ENCODE results near the gene OBSCN. TPM values are rescaled to one million over a fixed set of nuclear protein-coding genes. Genes with fewer than 3 reads are reported as not detected.

Gene OBSCN
- total and polyA plus RNA-seq, 10 of the 15 experiments (the other 5 are each of a cell fraction or from before 2014, with no cell fraction given): 0.01 to 0.36 (median 0.08) TPM; not detected in 2

DNA sequence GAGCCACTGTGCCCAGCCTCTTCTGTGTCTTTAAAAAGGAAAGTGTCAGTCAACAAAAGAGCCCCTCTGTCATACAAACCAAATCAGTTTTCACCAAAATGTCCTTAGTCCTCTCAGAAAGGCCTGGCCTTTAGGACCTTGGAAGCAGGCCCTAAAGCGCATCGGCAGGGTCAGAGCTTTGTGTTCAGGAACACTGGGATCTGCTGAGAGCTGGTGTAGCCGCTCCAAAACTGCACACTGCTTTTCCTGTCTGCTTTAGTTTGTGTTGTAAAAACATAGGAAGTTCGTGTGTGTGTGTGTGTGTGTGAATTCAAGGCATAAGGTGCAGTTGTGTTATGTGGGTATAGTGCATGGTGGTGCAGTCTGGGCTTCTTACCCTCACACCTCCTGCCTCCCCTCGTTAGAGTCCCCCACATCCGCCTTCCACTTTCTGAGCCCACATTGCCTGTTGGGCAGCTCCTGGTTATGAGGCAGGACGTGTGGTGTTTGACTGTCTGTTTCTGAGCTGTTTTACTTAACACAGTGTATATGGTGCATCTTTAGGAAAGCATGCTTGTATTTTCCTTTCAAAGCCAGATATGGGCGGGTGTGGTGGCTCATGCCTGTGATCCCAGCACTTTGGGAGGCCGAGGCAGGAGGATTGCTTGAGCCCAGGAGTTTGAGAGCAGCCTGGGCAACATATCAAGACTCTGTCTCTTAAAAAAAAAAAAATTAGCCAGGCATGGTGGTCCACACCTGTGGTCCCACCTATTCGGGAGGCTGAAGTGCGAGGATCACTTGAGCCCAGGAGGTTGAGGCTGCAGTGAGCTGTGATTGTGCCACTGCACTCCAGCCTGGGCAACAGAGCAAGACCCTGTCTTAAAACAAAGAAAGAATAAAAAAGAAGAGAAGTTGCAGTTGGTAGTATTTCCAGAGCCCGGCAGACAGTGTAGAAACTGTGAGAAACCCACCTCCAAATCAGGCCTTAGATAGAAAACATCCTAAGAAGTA, 29.8 kb upstream of the OBSCN start:
- FAIRE-seq (no peak), ATAC-seq (no peak), DNase-seq (ENCODE audit: low read depth, low spot score) (no peak)
- intact Hi-C loops (cut with micrococcal nuclease; ENCODE audit: unreplicated experiment) (no loop called here), in situ Hi-C loops (cut with MboI) (no loop called here)
- RAD21 ChIA-PET (ENCODE audit: unreplicated experiment): no interaction called here
- H3K4me2 ChIP-seq (ENCODE audit: control insufficient read depth, insufficient read depth): no peak overlapping the region
- SMC1A ChIA-PET (ENCODE audit: uncharacterized antibody, unreplicated experiment): no interaction called here
- no peak overlapping the region for H3K4me3 ChIP-seq
- no peaks in the 10 kb centered on the region for H4K20me1 ChIP-seq (ENCODE audit: control insufficient read depth, insufficient read depth)
- BruUV-seq (replicated peaks): no TSS peak
- POLR2A ChIA-PET: interaction anchor here (0.6 to 1.3 kb wide), 2 partner anchors 10 to 696 kb away, joined by 3 to 4 read pairs; no protein-coding TSS in a partner anchor
- H3K9ac ChIP-seq (ENCODE audit: control insufficient read depth, insufficient read depth, low read length): no peak overlapping the region
- CTCF ChIA-PET: interaction anchor here (0.9 to 2.0 kb wide), 6 partner anchors 10 to 178 kb away, joined by 3 to 5 read pairs (median 3); partner anchors contain the start of gene OBSCN
- no peak overlapping the region for H2AFZ ChIP-seq (ENCODE audit: control insufficient read depth, low read depth, low read length)
- no peaks in the 10 kb centered on the region for H3K4me1 ChIP-seq (ENCODE audit: control insufficient read depth, insufficient read depth, low read length)
- WGBS (ENCODE audit: insufficient coverage, insufficient replicate concordance, low lambda C conversion rate, missing lambda C conversion rate): 76% methylated on average over 12 of the region's 12 CpGs
- no peaks in the 10 kb centered on the region for H3K79me2 ChIP-seq (ENCODE audit: control insufficient read depth, insufficient read depth, low read length)
- no peaks in the 10 kb centered on the region for H3K27me3 ChIP-seq (replicated peaks in 1 of 2; ENCODE audit: control insufficient read depth in 2 of 2, insufficient read depth in 2 of 2, low read length in 1 of 2)
- H3K36me3 ChIP-seq (ENCODE audit: control insufficient read depth in 2 of 2, insufficient read depth in 2 of 2, low read length in 1 of 2): peaks cover 0 to 5% of the 10 kb centered on the region in 2 experiments; a peak in 2 of 4 replicates
- no peak overlapping the region for H3K27ac ChIP-seq (ENCODE audit: control insufficient read depth, insufficient read depth)
- no peaks in the 10 kb centered on the region for H3K9me3 ChIP-seq (replicated peaks; ENCODE audit: control insufficient read depth, insufficient read depth, low read length)
- TF ChIP-seq MYB (IDR thresholded peaks at IDR 0.05; ENCODE audit: borderline replicate concordance, low read depth, low read length) (no peak), POU2F2 (IDR thresholded peaks at IDR 0.05; ENCODE audit: borderline replicate concordance, low read depth, low read length) (no peak), NFYB (IDR thresholded peaks at IDR 0.05; ENCODE audit: insufficient read depth, low read depth, low read length) (no peak), FOS (IDR thresholded peaks at IDR 0.05; ENCODE audit: borderline replicate concordance, extremely low read depth, insufficient read length) (no peak), JUNB (IDR thresholded peaks at IDR 0.05) (no peak), HDGF (IDR thresholded peaks at IDR 0.05) (no peak), KAT2A (conservative IDR thresholded peaks at IDR 0.05; ENCODE audit: control insufficient read depth, low read depth, low read length) (no peak), RAD51 (IDR thresholded peaks at IDR 0.05) (no peak), ZNF274 (IDR thresholded peaks at IDR 0.05; ENCODE audit: insufficient read depth, insufficient read length) (no peak)
- TF ChIP-seq, protein P1, sequence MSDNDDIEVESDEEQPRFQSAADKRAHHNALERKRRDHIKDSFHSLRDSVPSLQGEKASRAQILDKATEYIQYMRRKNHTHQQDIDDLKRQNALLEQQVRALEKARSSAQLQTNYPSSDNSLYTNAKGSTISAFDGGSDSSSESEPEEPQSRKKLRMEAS (IDR thresholded peaks at IDR 0.05; ENCODE audit: low read depth, low read length): no peak
- TF ChIP-seq, protein P2, sequence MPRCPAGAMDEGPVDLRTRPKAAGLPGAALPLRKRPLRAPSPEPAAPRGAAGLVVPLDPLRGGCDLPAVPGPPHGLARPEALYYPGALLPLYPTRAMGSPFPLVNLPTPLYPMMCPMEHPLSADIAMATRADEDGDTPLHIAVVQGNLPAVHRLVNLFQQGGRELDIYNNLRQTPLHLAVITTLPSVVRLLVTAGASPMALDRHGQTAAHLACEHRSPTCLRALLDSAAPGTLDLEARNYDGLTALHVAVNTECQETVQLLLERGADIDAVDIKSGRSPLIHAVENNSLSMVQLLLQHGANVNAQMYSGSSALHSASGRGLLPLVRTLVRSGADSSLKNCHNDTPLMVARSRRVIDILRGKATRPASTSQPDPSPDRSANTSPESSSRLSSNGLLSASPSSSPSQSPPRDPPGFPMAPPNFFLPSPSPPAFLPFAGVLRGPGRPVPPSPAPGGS (IDR thresholded peaks at IDR 0.05; ENCODE audit: borderline replicate concordance, insufficient read depth, low read depth, low read length, poor library complexity, severe bottlenecking): no peak
- TF ChIP-seq, protein P3, sequence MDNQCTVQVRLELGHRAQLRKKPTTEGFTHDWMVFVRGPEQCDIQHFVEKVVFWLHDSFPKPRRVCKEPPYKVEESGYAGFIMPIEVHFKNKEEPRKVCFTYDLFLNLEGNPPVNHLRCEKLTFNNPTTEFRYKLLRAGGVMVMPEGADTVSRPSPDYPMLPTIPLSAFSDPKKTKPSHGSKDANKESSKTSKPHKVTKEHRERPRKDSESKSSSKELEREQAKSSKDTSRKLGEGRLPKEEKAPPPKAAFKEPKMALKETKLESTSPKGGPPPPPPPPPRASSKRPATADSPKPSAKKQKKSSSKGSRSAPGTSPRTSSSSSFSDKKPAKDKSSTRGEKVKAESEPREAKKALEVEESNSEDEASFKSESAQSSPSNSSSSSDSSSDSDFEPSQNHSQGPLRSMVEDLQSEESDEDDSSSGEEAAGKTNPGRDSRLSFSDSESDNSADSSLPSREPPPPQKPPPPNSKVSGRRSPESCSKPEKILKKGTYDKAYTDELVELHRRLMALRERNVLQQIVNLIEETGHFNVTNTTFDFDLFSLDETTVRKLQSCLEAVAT (IDR thresholded peaks at IDR 0.05): no peak
- TF ChIP-seq, protein P4, sequence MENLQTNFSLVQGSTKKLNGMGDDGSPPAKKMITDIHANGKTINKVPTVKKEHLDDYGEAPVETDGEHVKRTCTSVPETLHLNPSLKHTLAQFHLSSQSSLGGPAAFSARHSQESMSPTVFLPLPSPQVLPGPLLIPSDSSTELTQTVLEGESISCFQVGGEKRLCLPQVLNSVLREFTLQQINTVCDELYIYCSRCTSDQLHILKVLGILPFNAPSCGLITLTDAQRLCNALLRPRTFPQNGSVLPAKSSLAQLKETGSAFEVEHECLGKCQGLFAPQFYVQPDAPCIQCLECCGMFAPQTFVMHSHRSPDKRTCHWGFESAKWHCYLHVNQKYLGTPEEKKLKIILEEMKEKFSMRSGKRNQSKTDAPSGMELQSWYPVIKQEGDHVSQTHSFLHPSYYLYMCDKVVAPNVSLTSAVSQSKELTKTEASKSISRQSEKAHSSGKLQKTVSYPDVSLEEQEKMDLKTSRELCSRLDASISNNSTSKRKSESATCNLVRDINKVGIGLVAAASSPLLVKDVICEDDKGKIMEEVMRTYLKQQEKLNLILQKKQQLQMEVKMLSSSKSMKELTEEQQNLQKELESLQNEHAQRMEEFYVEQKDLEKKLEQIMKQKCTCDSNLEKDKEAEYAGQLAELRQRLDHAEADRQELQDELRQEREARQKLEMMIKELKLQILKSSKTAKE (IDR thresholded peaks at IDR 0.05; ENCODE audit: low read depth, poor library complexity, severe bottlenecking): no peak
- TF ChIP-seq, protein P5, sequence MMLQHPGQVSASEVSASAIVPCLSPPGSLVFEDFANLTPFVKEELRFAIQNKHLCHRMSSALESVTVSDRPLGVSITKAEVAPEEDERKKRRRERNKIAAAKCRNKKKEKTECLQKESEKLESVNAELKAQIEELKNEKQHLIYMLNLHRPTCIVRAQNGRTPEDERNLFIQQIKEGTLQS (IDR thresholded peaks at IDR 0.05; ENCODE audit: borderline replicate concordance, extremely low read depth, low read depth, low read length): no peak
- TF ChIP-seq, protein P6, sequence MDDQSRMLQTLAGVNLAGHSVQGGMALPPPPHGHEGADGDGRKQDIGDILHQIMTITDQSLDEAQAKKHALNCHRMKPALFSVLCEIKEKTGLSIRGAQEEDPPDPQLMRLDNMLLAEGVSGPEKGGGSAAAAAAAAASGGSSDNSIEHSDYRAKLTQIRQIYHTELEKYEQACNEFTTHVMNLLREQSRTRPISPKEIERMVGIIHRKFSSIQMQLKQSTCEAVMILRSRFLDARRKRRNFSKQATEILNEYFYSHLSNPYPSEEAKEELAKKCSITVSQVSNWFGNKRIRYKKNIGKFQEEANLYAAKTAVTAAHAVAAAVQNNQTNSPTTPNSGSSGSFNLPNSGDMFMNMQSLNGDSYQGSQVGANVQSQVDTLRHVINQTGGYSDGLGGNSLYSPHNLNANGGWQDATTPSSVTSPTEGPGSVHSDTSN (IDR thresholded peaks at IDR 0.05; ENCODE audit: insufficient replicate concordance, low read depth, low read length): no peak
